Forelimb muscle (tissue), 1 donor: Measurements from ENCODE around the gene HEATR1. TPM values are rescaled to one million over a fixed set of nuclear protein-coding genes. Genes with fewer than 3 reads are reported as not detected.
"Not testable (repeated sequence)": the region's sequence is repeated elsewhere in the genome, so short reads cannot be mapped to it uniquely, and the experiment has no call there.

Experiments used
- DNase-seq: peaks from one replicate; pipeline ENCODE4 v3.0.0-alpha.2; 2013; ENCODE audit warnings: low read depth
- polyA plus RNA-seq: library from polyadenylated mRNA; unstranded; fragments of 120-200 nt; gene quantifications from one replicate; pipeline ENCODE4 v1.2.1, GENCODE V29; 2013; ENCODE audit not compliant: insufficient read length

The HEATR1 gene
- polyA plus RNA-seq, 1 donor: 15.6 TPM

- DNase-seq: no peak
Measured at GRCh38 chr1:236581528-236581927, 22.8 kb downstream of the HEATR1 start.

GRCh38 chr1:236580404-236580803 is 23.9 kb downstream of the HEATR1 start:
- DNase-seq: not testable (repeated sequence)

DNA sequence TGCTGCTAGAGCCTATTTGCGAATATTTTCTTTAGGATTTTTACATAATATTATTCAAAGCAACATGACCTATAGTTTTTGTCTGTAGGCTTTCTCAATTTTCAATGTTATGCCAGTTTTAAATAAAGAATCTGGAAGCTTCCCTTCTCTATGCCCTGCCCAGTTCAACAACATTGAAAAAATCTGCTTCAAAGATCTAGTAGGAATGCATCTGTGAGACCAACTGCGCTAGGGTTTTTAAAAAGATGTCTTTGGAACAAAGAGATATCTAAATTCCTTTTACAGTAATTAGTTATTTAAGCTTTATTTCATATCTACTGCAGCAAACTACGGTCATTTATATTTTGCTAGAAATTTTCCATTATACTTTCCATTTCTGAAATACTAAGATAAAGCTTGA is 25.7 kb downstream of the HEATR1 start:
- DNase-seq: no peak

GRCh38 chr1:236577041-236577440 is 27.3 kb downstream of the HEATR1 start:
- not testable (repeated sequence) for DNase-seq

DNA sequence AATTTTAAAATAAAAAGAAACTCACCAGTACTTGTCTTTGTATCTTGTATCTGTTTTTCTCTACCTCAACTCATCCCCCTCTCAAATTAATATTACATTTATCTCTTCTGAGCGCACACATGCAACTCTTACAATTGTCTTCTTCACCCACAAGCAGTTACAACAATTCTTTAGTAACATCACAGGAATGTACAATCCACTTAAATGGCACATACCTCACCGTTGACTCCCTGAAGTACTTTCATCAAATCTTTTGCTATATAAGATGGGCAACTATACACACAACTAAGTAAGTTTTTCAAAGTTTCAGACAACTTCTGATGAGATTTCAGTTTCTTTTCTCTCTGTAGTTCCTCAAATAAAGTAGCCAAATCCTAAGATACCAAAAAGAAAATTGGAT is 28.3 kb downstream of the HEATR1 start:
- DNase-seq: no peak

- DNase-seq: no peak
Measured at GRCh38 chr1:236575523-236575922, 28.8 kb downstream of the HEATR1 start.

- DNase-seq: no peak
Measured at GRCh38 chr1:236568285-236568894, 35.9 kb downstream of the HEATR1 start.

- DNase-seq: no peak
Measured at GRCh38 chr1:236565530-236565929, 38.8 kb downstream of the HEATR1 start.

DNA sequence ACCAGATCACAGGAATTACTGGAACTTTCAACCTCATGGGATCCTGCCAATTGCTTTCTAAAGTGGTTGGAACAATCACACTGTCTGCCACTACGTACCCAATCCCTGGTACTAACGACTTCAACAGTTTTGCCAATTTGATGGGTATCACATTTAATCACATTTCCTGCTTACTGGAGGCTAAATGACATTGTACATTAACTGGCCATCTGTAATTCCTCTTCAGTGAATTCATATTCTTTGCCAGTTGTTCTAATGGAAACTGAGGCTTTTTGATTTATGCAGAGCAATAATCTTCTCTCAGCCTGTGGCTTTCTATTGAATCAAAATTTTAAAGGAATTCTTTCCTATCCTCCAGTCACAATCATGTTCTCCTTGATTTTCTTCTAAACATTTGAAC is 42.3 kb downstream of the HEATR1 start:
- DNase-seq: no peak

- DNase-seq: no peak
Measured at GRCh38 chr1:236560213-236560771, 44.0 kb downstream of the HEATR1 start.

- no peak for DNase-seq
Measured at GRCh38 chr1:236558846-236559245, 45.5 kb downstream of the HEATR1 start.

- no peak for DNase-seq
Measured at GRCh38 chr1:236558081-236558480, 46.2 kb downstream of the HEATR1 start.

DNA sequence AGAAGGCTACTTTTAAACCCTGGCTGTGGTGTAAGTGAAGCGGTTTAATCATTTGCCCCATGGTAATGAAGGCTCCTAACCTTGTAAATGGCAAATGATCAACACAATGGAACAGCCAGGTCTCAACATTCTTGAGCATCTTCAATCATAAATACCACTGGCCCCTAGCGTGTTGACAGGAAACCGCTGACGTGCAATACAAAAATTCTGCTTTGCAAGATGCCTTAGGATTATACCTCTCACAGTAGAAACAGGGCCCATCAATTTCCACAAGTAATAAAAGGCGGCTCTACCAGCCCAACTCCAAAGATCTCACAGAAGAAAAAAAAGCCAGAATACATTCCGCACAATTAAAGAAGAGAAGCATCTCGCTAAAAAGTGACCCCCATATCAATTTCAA is 47.7 kb downstream of the HEATR1 start:
- DNase-seq: no peak

DNA sequence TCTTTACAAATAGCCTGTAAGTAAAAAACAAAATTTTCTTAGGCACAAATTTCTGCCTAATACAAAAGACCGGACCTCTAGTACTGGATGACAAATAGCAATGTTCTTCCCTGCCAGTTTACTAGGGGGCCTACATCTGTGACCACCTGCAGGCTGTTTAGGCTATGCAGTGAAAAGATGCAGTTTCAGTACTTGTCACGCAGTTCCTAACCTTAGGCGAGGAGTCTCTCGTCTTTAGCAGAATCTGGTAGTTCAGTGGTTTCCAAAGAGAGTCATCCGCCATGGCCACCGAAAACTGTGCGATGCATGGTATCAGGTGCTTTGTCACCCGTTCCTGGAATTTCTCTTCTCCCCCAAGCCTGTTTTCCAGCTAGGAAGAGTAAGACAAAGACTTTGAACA is 50.9 kb downstream of the HEATR1 start:
- no peak for DNase-seq

DNA sequence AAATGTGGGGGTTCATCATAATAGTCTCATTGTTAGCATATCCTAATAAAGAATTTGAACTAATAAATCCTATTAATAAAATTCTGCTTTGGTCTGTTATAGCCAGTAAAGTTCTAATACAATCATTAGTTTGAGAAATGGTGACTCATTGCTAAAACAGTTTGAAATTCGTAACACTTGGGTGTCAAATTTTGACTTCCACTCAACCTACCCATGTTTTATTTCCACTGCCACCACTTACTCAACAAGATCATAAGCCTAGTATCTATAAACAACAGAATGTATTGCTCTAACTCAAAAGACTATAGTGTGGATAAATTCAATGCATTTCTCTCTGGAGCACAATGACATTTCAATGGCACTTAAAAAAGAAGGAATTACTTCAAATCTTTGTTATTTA is 51.4 kb downstream of the HEATR1 start:
- no peak for DNase-seq

DNA sequence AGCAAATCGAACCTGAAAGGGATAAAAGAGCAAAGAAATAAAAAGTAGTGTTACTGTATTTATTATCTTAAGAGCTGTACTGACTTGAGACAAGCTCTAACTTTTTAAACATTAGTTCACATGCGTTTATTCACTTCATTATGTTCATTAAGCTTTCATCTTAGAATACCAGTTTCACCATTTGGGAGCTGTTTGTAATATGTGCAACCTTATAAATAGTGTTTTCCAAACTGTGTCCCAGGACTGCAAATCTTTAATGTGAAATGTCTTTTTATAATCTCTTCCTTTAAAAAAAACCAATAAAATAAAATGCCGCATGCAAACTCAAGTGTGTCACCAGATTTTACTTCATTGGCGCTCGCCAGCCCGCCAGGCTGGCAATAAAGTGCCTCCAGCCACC is 52.2 kb downstream of the HEATR1 start:
- no peak for DNase-seq

GRCh38 chr1:236550961-236551851 is 53.1 kb downstream of the HEATR1 start:
- DNase-seq: no peak

GRCh38 chr1:236548452-236548851 is 55.9 kb downstream of the HEATR1 start:
- DNase-seq: no peak

GRCh38 chr1:236545621-236546169 is 58.6 kb downstream of the HEATR1 start:
- no peak for DNase-seq

- DNase-seq: no peak
Measured at GRCh38 chr1:236543065-236543669, 61.1 kb downstream of the HEATR1 start.

- DNase-seq: no peak
Measured at GRCh38 chr1:236541710-236542109, 62.6 kb downstream of the HEATR1 start.

DNA sequence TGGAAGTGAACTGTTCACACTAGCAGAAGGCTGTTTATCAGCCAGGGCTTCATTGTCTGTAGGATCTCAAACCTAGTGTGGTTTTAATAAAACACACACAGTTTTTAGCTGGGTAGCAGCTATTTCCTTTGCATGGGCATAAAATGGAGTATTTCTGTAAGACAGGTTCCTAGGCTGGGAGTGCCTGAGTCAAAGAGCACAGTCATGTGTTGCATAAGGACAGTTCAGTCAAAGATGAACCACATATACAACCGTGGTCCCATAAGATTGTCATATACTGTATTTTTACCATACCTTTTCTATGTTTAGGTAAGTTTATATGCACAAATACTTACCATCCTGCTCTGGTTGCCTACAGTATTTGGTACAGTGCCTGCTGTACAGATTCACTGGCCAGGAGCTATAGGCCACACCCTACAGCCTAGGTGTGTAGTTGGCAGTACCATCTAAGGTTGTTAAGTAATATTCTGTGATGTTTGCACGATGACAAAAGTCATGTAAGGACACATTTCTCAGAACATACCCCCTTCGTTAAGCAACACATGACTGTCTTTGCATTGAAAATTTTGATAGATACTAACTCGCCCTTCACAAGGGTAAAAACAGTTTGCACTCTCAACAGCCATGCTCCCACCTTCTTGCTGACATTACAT is 63.4 kb downstream of the HEATR1 start:
- no peak for DNase-seq
